ENCODE results near the gene GOLGA8S.
"Not testable (repeated sequence)": the region's sequence is repeated elsewhere in the genome, so short reads cannot be mapped to it uniquely, and the experiment has no call there.

Gene GOLGA8S

GRCh38 chr15:23354448-23354847 lies at the start of gene GOLGA8S:
GOLGA8S (plus strand) TSS chr15:23354748; CDS start chr15:23354810, 62 bp downstream.
- not testable (repeated sequence) for DNase-seq

- not testable (repeated sequence) for DNase-seq
Observed at GRCh38 chr15:23304805-23305204, 49.7 kb upstream of the GOLGA8S start.

- DNase-seq = not testable (repeated sequence)
Observed at GRCh38 chr15:23305921-23306320, 48.6 kb upstream of the GOLGA8S start.

GRCh38 chr15:23311233-23311632 lies 43.3 kb upstream of the GOLGA8S start:
- not testable (repeated sequence) for DNase-seq

GRCh38 chr15:23334096-23334495 lies 20.5 kb upstream of the GOLGA8S start, which contains the start of gene GOLGA6L26:
GOLGA6L26 (minus strand) TSS chr15:23334196; CDS start chr15:23334135, 61 bp downstream.
- DNase-seq = not testable (repeated sequence)

- not testable (repeated sequence) for DNase-seq
Observed at GRCh38 chr15:23362622-23363021, 8.1 kb downstream of the GOLGA8S start.

- DNase-seq = not testable (repeated sequence)
Observed at GRCh38 chr15:23364261-23364660, 9.7 kb downstream of the GOLGA8S start.

- no peak for DNase-seq
Observed at GRCh38 chr15:23370578-23370977, 16.0 kb downstream of the GOLGA8S start.

- not testable (repeated sequence) for DNase-seq
Observed at GRCh38 chr15:23371134-23371533, 16.6 kb downstream of the GOLGA8S start.

GRCh38 chr15:23371868-23372267 lies 17.3 kb downstream of the GOLGA8S start:
- DNase-seq = not testable (repeated sequence)

GRCh38 chr15:23372284-23372683 lies 17.7 kb downstream of the GOLGA8S start:
- DNase-seq = no peak

- DNase-seq = not testable (repeated sequence)
Observed at GRCh38 chr15:23372891-23373600, 18.5 kb downstream of the GOLGA8S start.

GRCh38 chr15:23374226-23374625 lies 19.7 kb downstream of the GOLGA8S start:
- DNase-seq = not testable (repeated sequence)

- DNase-seq = not testable (repeated sequence)
Observed at GRCh38 chr15:23378946-23379345, 24.4 kb downstream of the GOLGA8S start.

- not testable (repeated sequence) for DNase-seq
Observed at GRCh38 chr15:23380700-23381099, 26.2 kb downstream of the GOLGA8S start.

GRCh38 chr15:23381192-23381591 lies 26.6 kb downstream of the GOLGA8S start:
- DNase-seq = not testable (repeated sequence)

- DNase-seq = no peak
Observed at GRCh38 chr15:23384371-23384770, 29.8 kb downstream of the GOLGA8S start.

- DNase-seq = no peak
Observed at GRCh38 chr15:23385886-23386430, 31.4 kb downstream of the GOLGA8S start.

GRCh38 chr15:23387621-23388190 lies 33.2 kb downstream of the GOLGA8S start:
- no peak for DNase-seq

GRCh38 chr15:23395030-23395692 lies 40.6 kb downstream of the GOLGA8S start:
- no peak for DNase-seq

GRCh38 chr15:23395832-23396231 lies 41.3 kb downstream of the GOLGA8S start:
- DNase-seq = no peak

GRCh38 chr15:23397779-23398178 lies 43.2 kb downstream of the GOLGA8S start:
- DNase-seq = no peak

- DNase-seq = not testable (repeated sequence)
Observed at GRCh38 chr15:23398357-23398756, 43.8 kb downstream of the GOLGA8S start.
